IPS-15b (cell line): ENCODE measurements around the gene GPR17.

Experiments used
- H3K27me3 ChIP-seq: one replicate; pipeline ENCODE4 v1.6.1; 2013; ENCODE audit warnings: low read length; ENCODE audit not compliant: control insufficient read depth, insufficient read depth
- H3K36me3 ChIP-seq: one replicate; pipeline ENCODE4 v1.6.1; 2013; ENCODE audit warnings: low read length; ENCODE audit not compliant: control insufficient read depth, insufficient read depth
- H3K4me1 ChIP-seq: one replicate; pipeline ENCODE4 v1.6.1; 2013; ENCODE audit warnings: mild to moderate bottlenecking, low read length; ENCODE audit not compliant: control insufficient read depth, insufficient read depth
- H3K4me3 ChIP-seq: one replicate; pipeline ENCODE4 v1.5.1; 2013; ENCODE audit warnings: low read depth, low read length
- H3K9ac ChIP-seq: one replicate; pipeline ENCODE4 v1.6.1; 2013; ENCODE audit warnings: low read depth, mild to moderate bottlenecking, low read length
- H3K9me3 ChIP-seq: one replicate; pipeline ENCODE4 v1.6.1; 2013; ENCODE audit warnings: mild to moderate bottlenecking, low read length; ENCODE audit not compliant: control insufficient read depth, insufficient read depth

The GPR17 gene

GRCh38 chr2:127619203-127619590 lies 26.8 kb upstream of the GPR17 start:
- Histone ChIP-seq H3K4me1 (no peaks in the 10 kb centered on the region), H3K9me3 (no peaks in the 10 kb centered on the region), H3K9ac (no peak overlapping the region), H3K27me3 (no peaks in the 10 kb centered on the region), H3K4me3 (no peak overlapping the region), H3K36me3 (no peaks in the 10 kb centered on the region)

GRCh38 chr2:127619877-127620705 lies 25.9 kb upstream of the GPR17 start:
- Histone ChIP-seq H3K9ac (no peak overlapping the region), H3K9me3 (no peaks in the 10 kb centered on the region), H3K4me1 (no peaks in the 10 kb centered on the region), H3K4me3 (no peak overlapping the region), H3K27me3 (no peaks in the 10 kb centered on the region), H3K36me3 (no peaks in the 10 kb centered on the region)

DNA sequence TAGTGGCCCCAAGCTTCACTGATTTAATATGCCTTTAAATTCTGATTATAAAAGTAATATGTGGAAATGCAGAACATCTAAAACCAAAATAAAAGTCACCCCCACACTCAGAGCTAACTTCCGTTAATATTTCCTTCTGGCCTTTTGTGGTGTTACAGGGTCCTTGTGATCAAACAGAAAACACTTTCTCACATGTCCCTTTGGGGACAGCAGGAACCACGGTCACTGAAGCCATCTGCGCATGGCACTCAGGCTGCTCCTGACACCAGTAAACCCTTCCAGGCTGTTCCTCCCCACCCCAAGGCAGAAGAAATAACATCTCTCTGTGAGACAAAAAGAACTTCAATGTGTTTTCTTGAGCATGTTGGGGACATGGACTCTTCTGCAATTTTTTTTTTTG lies 25.1 kb upstream of the GPR17 start:
- H3K36me3 ChIP-seq = no peaks in the 10 kb centered on the region
- no peaks in the 10 kb centered on the region for H3K9me3 ChIP-seq
- no peaks in the 10 kb centered on the region for H3K27me3 ChIP-seq
- H3K9ac ChIP-seq = no peak overlapping the region
- no peak overlapping the region for H3K4me3 ChIP-seq
- H3K4me1 ChIP-seq = no peaks in the 10 kb centered on the region

DNA sequence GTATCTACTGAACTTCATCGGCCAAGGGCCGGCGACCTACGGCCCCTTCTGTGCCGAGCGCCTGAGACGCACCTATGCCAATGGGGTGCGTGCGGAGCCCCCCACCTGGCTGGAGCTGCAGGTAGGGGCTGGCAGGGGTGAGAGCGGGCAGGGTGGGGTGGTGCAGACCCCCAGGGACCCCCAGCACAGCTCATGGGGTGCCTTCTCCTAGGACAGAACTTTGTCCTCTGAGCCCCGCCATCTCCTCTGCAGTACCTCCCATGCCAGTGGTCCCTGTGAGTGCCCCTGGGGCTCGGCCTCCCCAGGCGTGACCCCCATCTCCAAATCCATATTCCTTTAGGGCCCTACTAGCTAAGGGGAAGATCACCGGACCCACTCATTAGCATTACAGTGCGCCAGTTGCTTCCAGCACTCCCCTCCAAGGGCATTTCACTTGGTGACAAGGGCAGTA lies 23.9 kb upstream of the GPR17 start:
- no peaks in the 10 kb centered on the region for H3K36me3 ChIP-seq
- H3K27me3 ChIP-seq = no peaks in the 10 kb centered on the region
- H3K4me1 ChIP-seq = no peaks in the 10 kb centered on the region
- H3K9me3 ChIP-seq = no peaks in the 10 kb centered on the region
- no peak overlapping the region for H3K9ac ChIP-seq
- H3K4me3 ChIP-seq = no peak overlapping the region

- no peaks in the 10 kb centered on the region for H3K9me3 ChIP-seq
- no peaks in the 10 kb centered on the region for H3K27me3 ChIP-seq
- H3K9ac ChIP-seq = no peak overlapping the region
- H3K36me3 ChIP-seq = no peaks in the 10 kb centered on the region
- no peaks in the 10 kb centered on the region for H3K4me1 ChIP-seq
- H3K4me3 ChIP-seq = no peak overlapping the region
Observed at GRCh38 chr2:127622561-127623387, 23.2 kb upstream of the GPR17 start.

- no peaks in the 10 kb centered on the region for H3K27me3 ChIP-seq
- no peaks in the 10 kb centered on the region for H3K4me1 ChIP-seq
- no peak overlapping the region for H3K9ac ChIP-seq
- H3K9me3 ChIP-seq = no peaks in the 10 kb centered on the region
- no peaks in the 10 kb centered on the region for H3K36me3 ChIP-seq
- H3K4me3 ChIP-seq = no peak overlapping the region
Observed at GRCh38 chr2:127623388-127624319, 22.3 kb upstream of the GPR17 start.

DNA sequence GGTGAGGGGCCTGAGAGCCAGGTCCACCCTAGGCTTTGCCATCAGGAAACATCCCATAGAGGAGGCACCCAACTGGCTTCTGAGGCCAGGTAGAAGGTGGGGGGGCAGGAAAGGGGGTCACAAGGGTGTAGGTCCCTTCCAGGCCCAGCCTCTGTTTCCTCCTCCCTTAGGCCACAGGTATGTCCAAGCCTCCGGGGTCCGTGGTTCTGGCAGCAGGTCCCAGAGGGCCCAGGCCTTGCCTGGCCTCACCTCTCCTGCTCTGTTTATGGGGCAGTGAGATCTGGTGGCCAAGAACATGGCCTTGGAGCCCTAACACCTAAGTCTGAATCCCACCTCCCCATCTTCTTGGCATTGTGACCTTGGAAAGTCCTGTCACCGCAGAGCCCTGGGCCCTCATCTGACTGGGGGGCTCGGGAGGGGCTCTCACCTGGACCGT lies 21.6 kb upstream of the GPR17 start:
- no peak overlapping the region for H3K4me3 ChIP-seq

GRCh38 chr2:127624756-127625571 lies 21.0 kb upstream of the GPR17 start:
- H3K4me3 ChIP-seq = no peak overlapping the region
- no peak overlapping the region for H3K9ac ChIP-seq
- no peaks in the 10 kb centered on the region for H3K4me1 ChIP-seq
- H3K36me3 ChIP-seq = no peaks in the 10 kb centered on the region
- H3K27me3 ChIP-seq = no peaks in the 10 kb centered on the region
- no peaks in the 10 kb centered on the region for H3K9me3 ChIP-seq

More for the DNA sequence above, 21.6 kb upstream of the GPR17 start:
- Histone ChIP-seq H3K9ac (no peak overlapping the region), H3K36me3 (no peaks in the 10 kb centered on the region), H3K4me1 (no peaks in the 10 kb centered on the region), H3K9me3 (no peaks in the 10 kb centered on the region), H3K27me3 (no peaks in the 10 kb centered on the region)

GRCh38 chr2:127625572-127625951 lies 20.4 kb upstream of the GPR17 start:
- Histone ChIP-seq H3K27me3 (no peaks in the 10 kb centered on the region), H3K36me3 (no peaks in the 10 kb centered on the region), H3K4me1 (no peaks in the 10 kb centered on the region), H3K9ac (no peak overlapping the region), H3K4me3 (no peak overlapping the region), H3K9me3 (no peaks in the 10 kb centered on the region)

DNA sequence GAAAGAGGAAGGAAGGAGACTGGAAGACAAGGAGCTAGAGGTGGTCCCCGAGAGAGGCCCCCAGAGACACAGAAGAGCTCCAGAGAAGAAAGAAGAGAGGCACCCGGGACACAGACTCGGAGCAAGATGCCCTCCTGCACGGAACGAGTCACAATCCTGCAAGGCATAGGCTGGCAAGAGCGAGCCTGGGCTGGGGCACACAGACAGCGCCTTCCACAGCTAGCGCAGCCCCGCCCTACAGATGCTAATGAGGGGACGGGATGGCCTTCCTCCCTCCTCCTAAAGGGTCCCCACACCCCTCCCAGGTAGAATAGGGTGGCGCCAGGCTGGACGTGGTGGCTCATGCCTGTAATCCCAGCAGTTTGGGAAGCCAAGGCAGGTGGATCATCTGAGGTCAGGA lies 19.8 kb upstream of the GPR17 start:
- no peaks in the 10 kb centered on the region for H3K36me3 ChIP-seq

More for the DNA sequence above, 19.8 kb upstream of the GPR17 start:
- no peaks in the 10 kb centered on the region for H3K4me1 ChIP-seq
- no peak overlapping the region for H3K4me3 ChIP-seq
- H3K27me3 ChIP-seq = no peaks in the 10 kb centered on the region
- H3K9me3 ChIP-seq = no peaks in the 10 kb centered on the region
- H3K9ac ChIP-seq = no peak overlapping the region
